Loucy (cell line): ENCODE data around the gene POLR2I.

ENCODE experiments used
- H2AFZ ChIP-seq: fragments of 200-600 bp; sonication (generic); 2 replicates; pipeline ENCODE4 v1.6.0; 2016; ENCODE audit warnings: antibody characterized with exemption, mild to moderate bottlenecking, low read length, moderate library complexity
- H3F3A ChIP-seq: fragments of 200-600 bp; 2 replicates; pipeline ENCODE4 v1.6.0; 2016; ENCODE audit warnings: antibody characterized with exemption, low read depth, mild to moderate bottlenecking
- H3K27me3 ChIP-seq: fragments of 200-600 bp; sonication (generic); 2 replicates; pipeline ENCODE4 v1.6.1; 2014; ENCODE audit warnings: low read length, mild to moderate bottlenecking; ENCODE audit not compliant: insufficient read depth, poor library complexity, severe bottlenecking
- H3K36me3 ChIP-seq: fragments of 200-600 bp; sonication (generic); 2 replicates; pipeline ENCODE4 v1.6.1; 2016; ENCODE audit warnings: low read length; ENCODE audit not compliant: insufficient read depth
- H3K4me1 ChIP-seq: fragments of 200-600 bp; sonication (generic); 2 replicates; pipeline ENCODE4 v1.5.1; 2014; ENCODE audit warnings: low read length, mild to moderate bottlenecking; ENCODE audit not compliant: insufficient read depth, poor library complexity, severe bottlenecking
- H3K4me2 ChIP-seq: fragments of 200-600 bp; sonication (generic); 2 replicates; pipeline ENCODE4 v1.6.0; 2014; ENCODE audit warnings: antibody characterized with exemption, low read length, low read depth, mild to moderate bottlenecking; ENCODE audit not compliant: poor library complexity, severe bottlenecking
- H3K4me3 ChIP-seq: fragments of 200-600 bp; sonication (generic); 2 replicates; pipeline ENCODE4 v1.5.1; 2014; ENCODE audit warnings: low read length, mild to moderate bottlenecking, mixed read lengths; ENCODE audit not compliant: poor library complexity, severe bottlenecking
- H3K79me2 ChIP-seq: fragments of 200-600 bp; sonication (generic); 2 replicates; pipeline ENCODE4 v1.6.1; 2014; ENCODE audit warnings: low read length; ENCODE audit not compliant: insufficient read depth
- H3K9ac ChIP-seq: fragments of 200-600 bp; sonication (generic); 2 replicates; pipeline ENCODE4 v1.6.0; 2014; ENCODE audit warnings: mild to moderate bottlenecking, low read depth, low read length, moderate library complexity; ENCODE audit not compliant: poor library complexity, severe bottlenecking
- H3K9me2 ChIP-seq: fragments of 200-600 bp; sonication (generic); replicated peaks from 2 replicates; pipeline ENCODE4 v1.6.1; 2016; ENCODE audit warnings: low read depth, low read length, mixed read lengths
- H3K9me3 ChIP-seq: fragments of 200-600 bp; sonication (generic); 2 replicates; pipeline ENCODE4 v1.6.1; 2014; ENCODE audit warnings: mild to moderate bottlenecking, antibody characterized with exemption, low read length, low read depth; ENCODE audit not compliant: insufficient read depth
- H4K20me1 ChIP-seq: fragments of 200-600 bp; sonication (generic); 2 replicates; pipeline ENCODE4 v1.6.0; 2014; ENCODE audit warnings: antibody characterized with exemption, low read length, mild to moderate bottlenecking; ENCODE audit not compliant: insufficient read depth, poor library complexity, severe bottlenecking
- EZH2phosphoT487 ChIP-seq: fragments of 200-600 bp; IDR thresholded peaks from 2 replicates; pipeline ENCODE4 v1.6.1; 2018; ENCODE audit warnings: antibody characterized with exemption, mild to moderate bottlenecking, moderate library complexity, borderline replicate concordance
- TF ChIP-seq, protein P1 (sequence below): fragments of 200-600 bp; sonication (generic); conservative IDR thresholded peaks from 2 replicates; pipeline ENCODE4 v1.5.1; 2014; ENCODE audit warnings: mild to moderate bottlenecking, antibody characterized with exemption, low read length

The POLR2I gene

DNA sequence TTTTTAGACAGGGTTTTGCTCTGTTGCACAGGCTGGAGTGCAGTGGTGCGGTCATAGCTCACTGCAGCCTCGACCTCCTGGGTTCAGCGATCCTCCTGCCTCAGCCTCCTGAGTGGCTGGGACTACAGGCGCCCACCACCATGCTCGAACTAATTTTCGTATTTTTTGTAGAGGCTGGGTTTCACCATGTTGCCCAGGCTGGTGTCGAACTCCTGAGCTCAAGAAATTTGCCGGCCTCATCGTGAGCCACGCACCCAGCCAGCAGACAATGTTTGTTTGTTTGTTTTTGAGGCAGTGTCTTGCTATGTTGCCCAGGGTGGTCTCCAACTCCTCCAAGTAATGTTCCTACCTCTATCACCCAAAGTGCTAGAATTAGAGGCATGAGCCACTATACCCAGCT lies 38.5 kb upstream of the POLR2I start:
- no peaks in the 10 kb centered on the region for H3K4me1 ChIP-seq
- no peaks in the 10 kb centered on the region for H3K27me3 ChIP-seq
- no peak overlapping the region for H3K4me2 ChIP-seq
- H3K9ac ChIP-seq: no peak overlapping the region
- no peaks in the 10 kb centered on the region for H3K9me2 ChIP-seq
- no peaks in the 10 kb centered on the region for H3K9me3 ChIP-seq
- H3K79me2 ChIP-seq: no peaks in the 10 kb centered on the region
- TF ChIP-seq, protein P1, sequence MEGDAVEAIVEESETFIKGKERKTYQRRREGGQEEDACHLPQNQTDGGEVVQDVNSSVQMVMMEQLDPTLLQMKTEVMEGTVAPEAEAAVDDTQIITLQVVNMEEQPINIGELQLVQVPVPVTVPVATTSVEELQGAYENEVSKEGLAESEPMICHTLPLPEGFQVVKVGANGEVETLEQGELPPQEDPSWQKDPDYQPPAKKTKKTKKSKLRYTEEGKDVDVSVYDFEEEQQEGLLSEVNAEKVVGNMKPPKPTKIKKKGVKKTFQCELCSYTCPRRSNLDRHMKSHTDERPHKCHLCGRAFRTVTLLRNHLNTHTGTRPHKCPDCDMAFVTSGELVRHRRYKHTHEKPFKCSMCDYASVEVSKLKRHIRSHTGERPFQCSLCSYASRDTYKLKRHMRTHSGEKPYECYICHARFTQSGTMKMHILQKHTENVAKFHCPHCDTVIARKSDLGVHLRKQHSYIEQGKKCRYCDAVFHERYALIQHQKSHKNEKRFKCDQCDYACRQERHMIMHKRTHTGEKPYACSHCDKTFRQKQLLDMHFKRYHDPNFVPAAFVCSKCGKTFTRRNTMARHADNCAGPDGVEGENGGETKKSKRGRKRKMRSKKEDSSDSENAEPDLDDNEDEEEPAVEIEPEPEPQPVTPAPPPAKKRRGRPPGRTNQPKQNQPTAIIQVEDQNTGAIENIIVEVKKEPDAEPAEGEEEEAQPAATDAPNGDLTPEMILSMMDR: no peak
- TF ChIP-seq EZH2phosphoT487: no peak
- H4K20me1 ChIP-seq: peaks cover 3% of the 10 kb centered on the region
- H3F3A ChIP-seq: no peaks in the 10 kb centered on the region
- H2AFZ ChIP-seq: no peak overlapping the region
- peaks cover 22% of the 10 kb centered on the region; the same call in 1 of the 2 replicates for H3K36me3 ChIP-seq
- H3K4me3 ChIP-seq: no peak overlapping the region

DNA sequence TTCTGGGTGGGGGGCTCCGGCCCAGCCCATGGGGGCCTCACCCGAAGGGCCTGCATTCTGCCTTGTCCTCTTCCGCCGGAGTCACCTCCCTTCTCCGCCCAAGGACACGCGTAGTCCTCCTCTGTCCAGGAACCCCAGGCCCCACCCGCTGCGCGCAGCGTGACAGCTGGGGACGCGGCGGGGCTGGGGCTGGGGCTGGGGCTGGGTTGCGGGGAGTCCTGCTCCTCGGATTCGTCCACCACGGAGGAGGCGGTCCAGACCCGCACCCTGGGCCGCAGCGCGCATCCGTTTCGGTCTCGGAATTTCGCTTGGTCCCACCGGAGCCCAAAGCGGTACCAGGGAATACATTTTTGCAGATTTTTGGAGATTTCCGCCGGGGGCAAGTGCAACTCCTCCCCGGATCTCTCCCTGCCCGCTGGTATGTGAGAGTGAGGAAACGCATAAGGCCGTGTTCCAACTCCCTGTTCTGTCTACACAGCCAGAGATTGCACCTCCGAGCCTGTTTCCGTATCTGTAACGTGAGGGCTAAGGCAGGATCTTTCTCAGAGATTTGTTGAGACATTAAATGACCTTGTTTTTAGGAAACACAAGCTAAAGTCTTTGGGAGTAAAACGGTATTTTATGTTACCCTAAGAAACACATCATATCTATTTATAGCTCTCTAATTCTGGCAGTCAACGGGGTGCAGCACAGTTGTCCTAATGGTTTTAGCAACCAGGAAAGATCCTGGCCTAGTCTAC lies 37.8 kb upstream of the POLR2I start, which contains the start of gene COX7A1:
COX7A1 (minus strand) TSS at position 96 of the 740 bp plus-strand sequence; CDS start at position 56, 40 bp downstream.
- Histone ChIP-seq H3K9ac (no peak within 1 kb of the TSS), H3F3A (no peaks in the 10 kb centered on the region), H4K20me1 (peaks cover 3% of the 10 kb centered on the region), H3K9me3 (no peaks in the 10 kb centered on the region), H3K9me2 (no peaks in the 10 kb centered on the region), H3K36me3 (peaks cover 22% of the 10 kb centered on the region; the same call in 1 of the 2 replicates), H3K27me3 (no peaks in the 10 kb centered on the region), H3K4me3 (no peak within 1 kb of the TSS), H3K4me2 (no peak within 1 kb of the TSS), H2AFZ (no peak within 1 kb of the TSS), H3K79me2 (no peaks in the 10 kb centered on the region), H3K4me1 (no peaks in the 10 kb centered on the region)
- no peak for TF ChIP-seq EZH2phosphoT487
- TF ChIP-seq, protein P1: no peak

DNA sequence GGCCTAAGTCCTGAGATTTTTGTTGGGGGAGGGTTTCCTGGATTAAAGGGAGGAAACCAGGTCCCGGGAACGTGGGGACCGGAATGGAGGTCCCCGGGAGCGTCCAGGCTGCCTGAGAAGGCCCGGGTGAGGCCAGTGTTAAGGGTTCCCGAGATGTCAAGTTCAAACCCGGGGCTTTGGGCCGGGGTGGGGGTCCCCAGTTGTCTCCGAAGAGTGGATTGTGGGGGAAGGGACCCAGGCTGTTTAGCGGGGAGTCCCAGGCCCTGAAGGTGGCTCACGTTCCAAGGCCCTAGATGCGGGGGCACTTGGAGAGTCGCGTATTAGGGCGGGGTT lies 37.3 kb upstream of the POLR2I start:
- Histone ChIP-seq H3K4me2 (no peak overlapping the region), H3K9me3 (no peaks in the 10 kb centered on the region), H3K36me3 (peaks cover 26% of the 10 kb centered on the region; the same call in 1 of the 2 replicates), H3K27me3 (no peaks in the 10 kb centered on the region), H3K79me2 (no peaks in the 10 kb centered on the region), H3K9me2 (no peaks in the 10 kb centered on the region), H3K9ac (no peak overlapping the region), H2AFZ (no peak overlapping the region), H3K4me1 (no peaks in the 10 kb centered on the region), H4K20me1 (peaks cover 3% of the 10 kb centered on the region), H3K4me3 (no peak overlapping the region), H3F3A (no peaks in the 10 kb centered on the region)
- no peak for TF ChIP-seq EZH2phosphoT487
- TF ChIP-seq, protein P1: no peak
